Measurements from ENCODE around the gene NPNT.

DNA sequence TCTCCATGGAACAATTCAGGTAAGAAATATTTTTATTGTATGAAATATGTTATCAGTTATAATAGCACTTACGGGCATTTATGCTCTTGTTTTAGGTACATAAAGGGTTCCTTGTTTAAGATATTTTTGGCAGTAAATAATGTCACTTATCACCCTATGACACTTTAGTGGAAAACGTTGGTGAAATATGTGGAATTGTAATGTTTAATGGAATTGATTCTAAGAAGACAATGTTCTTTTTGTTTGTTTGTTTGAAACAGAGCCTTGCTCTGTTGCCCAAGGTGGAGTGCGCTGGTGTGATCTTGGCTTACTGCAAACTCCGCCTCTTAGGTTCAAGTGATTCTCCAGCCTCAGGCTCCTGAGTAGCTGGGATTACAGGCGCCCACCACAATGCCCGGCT, 17.4 kb downstream of the NPNT start:
- TF ChIP-seq EZH2 (IDR thresholded peaks at IDR 0.05; ENCODE audit: insufficient read depth, low read length): no peak
- TF ChIP-seq CTCF (IDR thresholded peaks at IDR 0.05; ENCODE audit: insufficient read depth, low read depth, low read length): no peak
